ENCODE measurements around the gene JAKMIP1. TPM values are rescaled to one million over a fixed set of nuclear protein-coding genes. Genes with fewer than 3 reads are reported as not detected.

The JAKMIP1 gene
- total RNA-seq, 3 donors from 2014 or later = 0.63 to 2.1 TPM; not detected in 1

DNA sequence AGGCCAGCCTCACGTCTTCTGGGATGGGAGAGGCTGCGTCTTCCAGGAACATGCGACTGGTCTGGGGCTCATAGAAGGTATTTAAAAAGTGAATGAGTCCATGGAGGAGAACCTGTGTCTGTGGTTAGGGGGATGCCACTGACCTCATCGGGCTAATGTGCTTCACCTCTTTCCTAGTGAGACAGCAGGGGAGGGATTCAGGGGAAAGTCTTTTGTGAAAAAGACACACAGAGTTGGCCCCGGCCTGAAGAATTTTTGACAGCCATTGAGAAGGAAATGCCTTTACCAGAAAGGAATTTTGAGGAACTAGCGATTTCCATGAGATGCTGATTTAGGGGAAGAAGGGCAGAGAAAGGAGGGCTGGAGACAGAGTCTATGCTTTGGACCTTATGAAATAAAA, 171.1 kb downstream of the JAKMIP1 start:
- Histone ChIP-seq H3K36me3 (ENCODE audit: low read depth) (no peaks in the 10 kb centered on the region), H3K4me1 (ENCODE audit: low read depth) (no peaks in the 10 kb centered on the region), H3K9me3 (no peaks in the 10 kb centered on the region), H3K4me3 (no peak overlapping the region)
- TF ChIP-seq, protein P1, sequence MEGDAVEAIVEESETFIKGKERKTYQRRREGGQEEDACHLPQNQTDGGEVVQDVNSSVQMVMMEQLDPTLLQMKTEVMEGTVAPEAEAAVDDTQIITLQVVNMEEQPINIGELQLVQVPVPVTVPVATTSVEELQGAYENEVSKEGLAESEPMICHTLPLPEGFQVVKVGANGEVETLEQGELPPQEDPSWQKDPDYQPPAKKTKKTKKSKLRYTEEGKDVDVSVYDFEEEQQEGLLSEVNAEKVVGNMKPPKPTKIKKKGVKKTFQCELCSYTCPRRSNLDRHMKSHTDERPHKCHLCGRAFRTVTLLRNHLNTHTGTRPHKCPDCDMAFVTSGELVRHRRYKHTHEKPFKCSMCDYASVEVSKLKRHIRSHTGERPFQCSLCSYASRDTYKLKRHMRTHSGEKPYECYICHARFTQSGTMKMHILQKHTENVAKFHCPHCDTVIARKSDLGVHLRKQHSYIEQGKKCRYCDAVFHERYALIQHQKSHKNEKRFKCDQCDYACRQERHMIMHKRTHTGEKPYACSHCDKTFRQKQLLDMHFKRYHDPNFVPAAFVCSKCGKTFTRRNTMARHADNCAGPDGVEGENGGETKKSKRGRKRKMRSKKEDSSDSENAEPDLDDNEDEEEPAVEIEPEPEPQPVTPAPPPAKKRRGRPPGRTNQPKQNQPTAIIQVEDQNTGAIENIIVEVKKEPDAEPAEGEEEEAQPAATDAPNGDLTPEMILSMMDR (IDR thresholded peaks at IDR 0.05) = no peak
- DNase-seq (no peak), ATAC-seq (no peak)
- intact Hi-C loops (cut with DNase I, micrococcal nuclease) = no loop called here

DNA sequence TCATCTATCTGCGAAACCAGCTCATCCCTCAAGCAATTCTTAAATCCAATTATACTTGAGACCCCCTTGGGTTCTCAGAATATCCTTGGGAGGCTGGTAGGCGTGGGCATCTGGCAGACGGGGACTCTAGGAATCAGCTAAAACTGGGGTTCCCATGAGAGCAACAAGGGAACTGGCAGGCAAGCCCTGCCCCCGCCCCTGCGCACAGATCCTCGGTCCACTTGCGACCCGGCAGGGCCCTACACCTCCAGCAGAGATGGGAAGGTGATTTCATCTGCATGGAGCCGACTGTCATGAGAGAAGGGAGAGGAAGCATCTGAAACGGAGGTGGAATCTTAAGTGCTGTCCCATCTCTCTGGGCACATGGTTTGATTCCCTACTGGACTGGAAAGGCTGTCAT, 172.2 kb downstream of the JAKMIP1 start:
- intact Hi-C loops (cut with DNase I, micrococcal nuclease) = no loop called here
- Histone ChIP-seq H3K9me3 (no peaks in the 10 kb centered on the region), H3K36me3 (ENCODE audit: low read depth) (no peaks in the 10 kb centered on the region), H3K4me1 (ENCODE audit: low read depth) (no peaks in the 10 kb centered on the region), H3K4me3 (no peak overlapping the region)
- no peak for ATAC-seq
- TF ChIP-seq, protein P1 (IDR thresholded peaks at IDR 0.05) = no peak
- DNase-seq = no peak

DNA sequence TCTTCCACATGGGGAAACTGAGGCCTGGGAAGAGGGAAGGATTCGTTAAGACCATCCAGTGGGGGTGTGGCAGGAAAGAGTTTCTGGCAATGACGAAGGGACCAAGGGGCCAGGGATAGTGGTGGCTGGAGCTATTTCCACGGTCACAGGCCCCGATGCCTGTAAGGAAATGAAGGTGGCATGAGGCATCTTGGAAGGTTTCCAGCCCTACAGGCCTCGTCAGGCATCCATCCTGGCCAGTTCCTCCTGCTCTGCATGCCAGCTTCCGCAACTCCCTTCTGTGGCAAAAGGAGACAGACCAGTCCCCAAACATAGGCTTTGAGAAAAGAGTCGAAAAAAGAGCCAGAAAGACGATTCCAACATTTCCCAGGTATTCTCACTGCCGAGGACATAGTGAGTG, 173.0 kb downstream of the JAKMIP1 start:
- H3K9me3 ChIP-seq = no peaks in the 10 kb centered on the region
- H3K4me3 ChIP-seq = no peak overlapping the region
- ATAC-seq = no peak
- no peak for DNase-seq
- TF ChIP-seq, protein P1 (IDR thresholded peaks at IDR 0.05) = no peak
- H3K36me3 ChIP-seq (ENCODE audit: low read depth) = no peaks in the 10 kb centered on the region
- intact Hi-C loops (cut with DNase I, micrococcal nuclease) = no loop called here
- no peaks in the 10 kb centered on the region for H3K4me1 ChIP-seq (ENCODE audit: low read depth)

DNA sequence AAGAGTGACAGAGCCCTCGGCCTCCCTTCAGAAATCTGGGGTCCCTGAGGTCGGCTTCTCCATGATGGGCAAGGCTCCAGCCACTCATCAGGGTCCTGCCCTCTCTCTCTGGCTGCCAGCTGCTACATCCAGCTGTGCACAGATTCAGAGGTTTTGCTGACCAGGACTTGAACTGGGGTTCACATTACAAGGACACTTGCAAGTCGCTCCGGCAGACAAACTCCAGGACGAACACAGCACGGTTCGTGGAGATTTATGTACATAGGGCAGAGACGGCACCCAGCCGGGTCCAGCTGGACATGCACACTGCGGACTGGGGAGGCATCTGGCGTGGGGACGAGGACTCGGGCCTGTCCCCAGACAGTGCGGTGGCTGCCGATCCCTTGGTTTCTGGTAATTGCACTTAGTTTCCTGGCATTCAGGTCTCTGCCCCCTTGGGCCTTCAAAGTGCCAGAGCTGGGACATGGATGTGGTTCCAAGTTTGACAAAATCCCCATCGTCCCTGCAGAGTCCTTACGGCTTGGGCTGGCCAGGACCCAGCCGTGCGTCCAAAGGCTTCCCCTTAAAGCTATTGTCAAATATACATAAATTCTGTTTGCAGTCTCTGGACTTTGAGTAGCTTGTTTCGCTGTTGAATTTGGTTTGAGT, 175.9 kb downstream of the JAKMIP1 start:
- intact Hi-C loops (cut with DNase I, micrococcal nuclease) = no loop called here
- Histone ChIP-seq H3K4me1 (ENCODE audit: low read depth) (no peaks in the 10 kb centered on the region), H3K9me3 (no peaks in the 10 kb centered on the region), H3K4me3 (no peak overlapping the region), H3K36me3 (ENCODE audit: low read depth) (no peaks in the 10 kb centered on the region)
- ATAC-seq (no peak), DNase-seq (no peak)
- TF ChIP-seq, protein P1 (IDR thresholded peaks at IDR 0.05) = no peak

DNA sequence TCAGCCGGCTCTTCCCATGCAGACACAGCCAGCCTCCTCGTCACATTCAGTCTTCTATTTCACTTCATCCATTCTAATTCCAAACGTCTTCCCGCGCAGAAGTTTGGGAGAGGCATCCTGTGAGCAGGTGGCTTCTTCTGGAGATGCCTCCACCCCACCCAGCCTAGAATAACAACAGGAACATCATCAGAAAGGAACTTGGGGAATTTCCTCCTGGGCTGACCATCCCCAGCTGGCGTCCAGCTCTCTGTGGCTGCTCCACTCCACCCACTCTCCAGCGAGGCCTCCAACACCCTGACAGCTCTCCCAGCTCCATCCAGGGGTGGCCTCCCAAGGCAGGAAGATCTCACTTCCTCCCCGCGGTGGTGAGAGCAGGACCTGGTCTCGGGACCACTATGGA, 176.6 kb downstream of the JAKMIP1 start:
- intact Hi-C loops (cut with DNase I, micrococcal nuclease) = no loop called here
- DNase-seq = no peak

More for the DNA sequence above, 176.6 kb downstream of the JAKMIP1 start:
- no peaks in the 10 kb centered on the region for H3K4me1 ChIP-seq (ENCODE audit: low read depth)
- no peak overlapping the region for H3K4me3 ChIP-seq
- TF ChIP-seq, protein P1 (IDR thresholded peaks at IDR 0.05) = no peak
- ATAC-seq = no peak
- H3K36me3 ChIP-seq (ENCODE audit: low read depth) = no peaks in the 10 kb centered on the region
- no peaks in the 10 kb centered on the region for H3K9me3 ChIP-seq
